GM19099 (cell line): ENCODE measurements around the gene MRPL21.

ENCODE experiments used
- POLR2A ChIP-seq: IDR thresholded peaks from 3 replicates; pipeline ENCODE4 v1.6.1; 2011; ENCODE audit warnings: low read depth; ENCODE audit not compliant: insufficient read length; ENCODE audit errors: extremely low read depth

The MRPL21 gene

GRCh38 chr11:68903288-68904247, at the start of gene MRPL21, which contains the start of gene IGHMBP2:
Gene MRPL21 (minus strand): TSS chr11:68903832. CDS start chr11:68903810, 22 bp downstream.
Gene IGHMBP2 (plus strand): TSS chr11:68903891. CDS start chr11:68903953, 62 bp downstream.
- peak; percentile 98 for TF ChIP-seq POLR2A

- no peak for TF ChIP-seq POLR2A
Observed at GRCh38 chr11:68950762-68951161, 47.1 kb upstream of the MRPL21 start.

- TF ChIP-seq POLR2A: no peak
Observed at GRCh38 chr11:68950270-68950669, 46.6 kb upstream of the MRPL21 start.

DNA sequence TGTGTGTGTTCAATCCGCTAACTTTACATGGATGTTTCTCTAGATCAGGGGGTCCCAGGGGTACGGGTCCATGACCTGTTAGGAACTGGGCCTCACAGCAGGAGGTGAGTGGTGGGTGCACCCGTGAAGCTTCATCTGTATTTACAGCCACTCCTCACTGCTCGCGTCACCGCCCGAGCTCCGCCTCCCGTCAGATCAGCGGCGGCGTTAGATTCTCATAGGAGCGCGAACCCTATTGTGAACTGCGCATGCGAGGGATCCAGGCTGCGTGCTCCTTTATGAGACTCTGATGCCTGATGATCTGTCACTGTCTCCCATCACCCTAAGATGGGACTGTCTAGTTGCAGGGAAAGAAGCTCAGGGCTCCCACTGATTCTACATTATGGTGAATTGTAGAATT, 45.3 kb upstream of the MRPL21 start:
- no peak for TF ChIP-seq POLR2A

- TF ChIP-seq POLR2A: no peak
Observed at GRCh38 chr11:68948496-68948895, 44.9 kb upstream of the MRPL21 start.

DNA sequence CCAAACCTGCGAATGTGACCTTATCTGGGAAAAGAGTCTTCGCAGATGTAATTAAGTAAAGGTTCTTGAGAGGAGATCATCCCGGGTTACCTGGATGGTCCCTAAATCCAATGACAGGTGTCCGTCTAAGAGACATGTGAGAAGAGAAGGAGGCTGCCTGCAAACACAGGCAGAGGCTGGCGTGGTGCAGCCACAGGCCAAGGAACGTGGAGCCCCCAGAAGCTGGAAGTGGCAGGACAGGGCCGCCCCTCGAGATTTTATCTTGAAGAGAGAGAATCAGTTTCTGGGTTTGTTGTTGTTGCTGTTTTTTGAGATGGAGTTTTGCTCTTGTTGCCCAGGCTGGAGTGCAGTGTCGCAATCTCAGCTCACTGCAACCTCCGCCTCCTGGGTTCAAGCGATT, 43.5 kb upstream of the MRPL21 start:
- no peak for TF ChIP-seq POLR2A

DNA sequence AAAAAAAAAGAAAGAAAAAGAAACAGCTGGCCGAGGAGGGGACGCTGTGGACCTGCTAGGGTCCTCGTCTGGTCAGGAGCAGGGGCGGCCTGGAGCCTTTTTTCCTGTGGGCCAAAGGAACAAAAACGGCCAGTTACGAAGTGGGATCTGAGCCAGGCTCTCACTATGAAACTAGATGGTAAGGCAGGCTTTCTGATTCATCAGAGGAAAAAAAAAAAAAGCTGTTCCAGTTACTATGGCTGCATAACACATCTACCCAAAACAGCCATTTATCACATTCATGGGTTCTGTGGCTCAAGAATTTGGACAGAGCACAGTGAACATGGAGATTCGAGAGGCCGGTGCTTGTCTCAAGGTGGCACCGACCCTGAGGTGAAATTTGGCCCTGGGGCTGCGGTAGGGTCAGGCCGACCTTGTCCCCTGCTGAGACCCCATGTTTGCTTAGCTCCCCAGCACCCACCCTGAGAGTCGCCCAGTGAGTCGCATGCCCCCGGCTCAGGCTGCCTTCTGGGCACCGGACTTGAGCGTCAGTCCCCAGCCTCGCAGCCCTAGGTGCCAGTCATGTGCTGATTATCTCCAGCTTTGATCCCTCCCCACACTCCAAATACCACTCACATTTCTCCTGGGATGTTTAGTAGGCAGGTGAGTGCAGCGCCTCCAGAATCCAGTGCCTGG, 42.9 kb upstream of the MRPL21 start:
- no peak for TF ChIP-seq POLR2A

- TF ChIP-seq POLR2A: no peak
Observed at GRCh38 chr11:68942751-68943271, 39.2 kb upstream of the MRPL21 start.

DNA sequence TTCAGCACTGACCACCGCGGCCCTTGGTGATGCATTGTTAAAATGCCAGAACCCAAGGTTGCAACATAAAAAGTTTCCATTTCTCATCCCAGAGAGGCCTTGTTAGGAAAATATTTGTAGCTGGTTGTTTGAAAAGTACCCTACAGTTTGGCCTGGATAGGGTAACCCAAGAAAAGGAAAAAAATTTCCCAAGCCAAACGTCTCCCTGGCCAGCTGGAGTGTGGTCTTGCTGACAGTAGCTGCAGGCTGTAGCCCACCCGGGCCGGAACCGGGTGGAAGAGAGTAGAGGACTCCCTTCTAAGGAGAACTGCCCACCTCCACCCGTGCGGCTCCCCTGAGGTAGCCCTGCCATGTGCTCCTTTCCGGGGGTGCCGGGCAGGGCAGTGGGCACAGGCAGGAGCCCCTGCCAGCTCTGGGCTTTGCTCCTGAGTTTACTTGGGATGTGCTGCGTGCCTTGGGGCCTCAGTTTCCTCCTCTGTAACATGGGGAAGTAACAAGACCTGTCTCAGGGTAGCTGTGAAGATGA, 38.5 kb upstream of the MRPL21 start:
- no peak for TF ChIP-seq POLR2A

DNA sequence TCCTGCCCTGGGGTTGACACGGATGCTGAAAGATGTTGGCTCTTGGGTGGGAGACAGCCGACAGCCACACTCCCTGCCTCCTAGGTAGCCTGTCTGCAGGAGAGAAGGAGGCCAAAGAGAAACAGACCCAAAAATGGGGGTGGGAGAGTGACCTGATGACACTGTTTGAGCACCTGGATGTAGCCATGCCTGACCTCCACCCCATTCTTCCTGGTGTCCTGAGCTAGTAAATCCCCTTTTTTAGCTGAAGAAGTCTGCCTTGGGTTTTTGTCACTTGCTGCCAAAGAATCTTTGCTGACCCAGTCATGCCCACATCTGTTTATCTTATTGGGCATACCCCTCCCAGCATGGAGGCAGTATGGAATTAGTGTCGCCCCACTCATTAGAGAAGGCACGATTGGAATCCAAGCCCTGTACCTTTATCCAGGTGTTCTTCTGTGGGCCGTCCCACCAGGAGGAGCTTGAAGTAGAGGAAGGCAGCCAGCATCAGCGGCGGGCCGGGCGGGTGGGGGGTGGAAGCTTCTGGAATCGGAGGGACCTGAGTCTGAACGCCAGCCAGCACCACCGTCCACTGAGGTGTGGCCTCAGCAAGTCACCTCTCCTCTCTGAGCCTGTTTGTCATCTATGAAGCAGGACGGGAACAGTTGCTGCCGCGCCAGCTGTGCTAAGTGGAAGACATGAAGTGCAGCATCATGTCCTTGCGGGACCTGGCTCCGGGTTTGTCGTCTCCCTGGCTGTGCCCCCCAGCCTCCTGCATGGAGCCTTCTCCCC, 37.9 kb upstream of the MRPL21 start:
- TF ChIP-seq POLR2A: no peak

DNA sequence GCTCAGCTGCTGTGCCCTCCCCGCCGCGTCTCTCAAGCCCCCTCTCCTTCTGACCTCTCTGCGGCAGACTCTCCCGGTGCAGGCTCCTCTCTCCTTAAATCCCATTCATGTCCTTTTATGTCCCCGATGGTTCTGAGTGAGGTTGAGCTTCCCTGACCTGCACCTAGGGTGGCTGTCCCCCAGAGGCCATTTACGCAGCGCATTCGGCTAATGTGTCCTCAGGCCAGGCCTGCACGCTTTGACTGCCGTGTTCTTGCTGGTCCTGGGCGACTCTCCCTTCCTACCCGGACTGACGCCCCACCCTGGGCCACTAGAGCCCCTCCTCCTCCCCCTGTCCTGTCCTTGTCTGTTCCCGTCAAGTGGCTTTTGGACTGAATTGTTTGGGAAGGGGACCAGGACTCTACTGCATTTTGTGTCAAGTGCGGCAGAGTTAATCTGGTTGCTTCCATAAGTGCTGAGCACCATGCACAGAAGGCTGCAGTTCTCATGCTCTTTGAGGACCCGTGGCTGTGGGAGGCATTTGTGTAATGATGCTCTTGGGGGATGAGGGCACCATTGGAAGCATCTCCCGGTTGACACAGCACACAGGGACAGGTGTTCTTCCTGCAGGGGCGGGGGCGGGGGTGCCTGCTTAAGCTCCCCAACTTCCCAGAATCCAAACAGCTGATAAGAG, 37.2 kb upstream of the MRPL21 start:
- no peak for TF ChIP-seq POLR2A

DNA sequence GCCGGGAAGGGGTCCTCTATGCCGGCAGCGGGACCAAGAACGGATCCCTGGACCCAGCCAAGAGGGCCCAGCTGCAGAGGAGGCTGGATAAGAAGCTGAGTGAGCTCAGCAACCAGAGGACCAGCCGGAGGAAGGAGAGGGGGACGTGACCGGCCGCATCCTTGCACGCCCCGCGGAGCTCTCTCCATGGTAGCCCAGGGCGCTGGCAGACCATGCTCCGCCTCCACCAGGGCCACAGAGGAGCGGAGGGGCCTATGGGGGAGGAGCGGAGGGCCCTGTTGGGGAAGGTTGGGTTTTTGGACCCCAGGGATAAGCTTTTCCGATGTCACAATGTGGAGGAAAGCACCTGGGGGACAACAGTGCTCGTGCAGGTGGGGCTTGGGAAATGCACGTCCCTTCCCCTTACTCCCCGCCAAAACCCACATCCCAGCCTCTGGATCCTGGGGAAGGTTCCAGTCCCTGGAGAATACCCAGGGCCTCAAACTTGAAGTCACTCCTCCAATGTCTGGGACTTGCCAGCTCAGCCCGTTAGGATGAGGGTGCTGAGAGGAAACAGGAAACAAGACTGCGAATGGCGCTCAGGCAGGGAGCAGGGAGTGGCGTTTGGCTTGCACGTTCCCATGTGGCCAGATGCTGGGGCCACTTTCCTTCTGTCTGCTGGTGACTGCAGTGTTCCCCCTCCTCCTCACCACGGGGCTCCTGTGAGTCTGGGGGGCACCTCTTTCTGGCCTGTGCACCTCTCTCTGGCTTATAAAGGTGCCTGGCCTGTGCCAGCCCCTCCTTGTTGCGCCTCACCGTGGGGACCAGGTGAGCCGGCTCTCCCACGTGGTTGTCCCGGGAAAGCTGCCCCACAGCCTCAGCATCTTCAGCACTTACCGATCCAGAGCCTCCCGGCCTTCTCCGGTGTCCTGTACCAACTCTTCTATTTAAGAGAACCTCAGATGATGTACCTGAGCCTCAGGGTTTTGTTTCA, 36.2 kb upstream of the MRPL21 start:
- no peak for TF ChIP-seq POLR2A
